HG03045 (cell line): ENCODE data around the gene PLIN5.
"Not testable (repeated sequence)": the region's sequence is repeated elsewhere in the genome, so short reads cannot be mapped to it uniquely, and the experiment has no call there.

ENCODE experiments used
- ATAC-seq: cut with Tn5 transposase; IDR thresholded peaks from one replicate; pipeline ENCODE4 v1.9.1; 2021; ENCODE audit warnings: mild to moderate bottlenecking, moderate library complexity; ENCODE audit not compliant: unreplicated experiment

PLIN5 gene

DNA sequence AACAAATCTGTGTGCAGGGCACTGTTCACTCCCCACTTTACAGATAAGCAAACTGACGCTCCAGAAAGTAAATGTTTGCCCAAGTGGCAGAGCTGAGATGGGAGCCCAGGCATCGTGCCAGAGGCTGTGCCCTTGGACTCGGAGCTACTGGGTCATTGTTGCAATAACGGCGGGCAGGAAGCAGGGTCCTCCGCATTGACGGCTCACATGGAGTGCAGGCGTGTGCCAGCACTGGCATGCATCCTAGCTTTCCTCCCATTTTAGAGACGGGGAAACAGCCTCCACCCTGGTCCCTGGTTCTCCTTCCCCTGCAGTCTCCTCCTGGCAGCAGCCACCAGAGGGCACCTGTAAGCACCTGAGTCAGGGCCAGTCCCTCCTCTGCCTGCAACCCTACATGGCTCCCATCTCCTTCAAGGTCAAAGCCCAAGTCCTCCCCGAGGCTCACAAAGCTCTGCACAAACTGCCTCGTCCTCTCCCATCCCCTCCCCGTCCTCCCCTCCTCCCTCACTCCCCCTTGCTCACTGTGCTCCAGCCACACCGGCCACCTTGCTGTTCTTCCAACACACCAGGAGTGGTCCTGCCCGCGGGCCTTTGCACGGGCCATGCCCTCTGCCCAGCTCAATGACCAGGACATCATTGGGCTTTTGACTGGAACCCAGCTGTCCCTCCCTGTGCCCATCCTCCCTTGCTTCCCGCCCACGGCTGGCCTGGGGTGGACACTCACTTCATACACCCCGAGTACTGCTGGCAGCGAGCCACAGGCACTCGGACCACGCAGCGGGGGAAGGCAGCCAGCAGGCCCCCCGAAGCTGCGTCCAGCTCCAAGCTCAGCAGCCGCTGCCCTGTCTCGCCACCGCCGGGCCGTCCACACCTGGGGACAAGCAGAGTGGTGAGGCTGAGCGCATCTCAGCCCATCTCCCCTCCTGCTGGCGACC is 12.5 kb upstream of the PLIN5 start:
- ATAC-seq, result no peak

DNA sequence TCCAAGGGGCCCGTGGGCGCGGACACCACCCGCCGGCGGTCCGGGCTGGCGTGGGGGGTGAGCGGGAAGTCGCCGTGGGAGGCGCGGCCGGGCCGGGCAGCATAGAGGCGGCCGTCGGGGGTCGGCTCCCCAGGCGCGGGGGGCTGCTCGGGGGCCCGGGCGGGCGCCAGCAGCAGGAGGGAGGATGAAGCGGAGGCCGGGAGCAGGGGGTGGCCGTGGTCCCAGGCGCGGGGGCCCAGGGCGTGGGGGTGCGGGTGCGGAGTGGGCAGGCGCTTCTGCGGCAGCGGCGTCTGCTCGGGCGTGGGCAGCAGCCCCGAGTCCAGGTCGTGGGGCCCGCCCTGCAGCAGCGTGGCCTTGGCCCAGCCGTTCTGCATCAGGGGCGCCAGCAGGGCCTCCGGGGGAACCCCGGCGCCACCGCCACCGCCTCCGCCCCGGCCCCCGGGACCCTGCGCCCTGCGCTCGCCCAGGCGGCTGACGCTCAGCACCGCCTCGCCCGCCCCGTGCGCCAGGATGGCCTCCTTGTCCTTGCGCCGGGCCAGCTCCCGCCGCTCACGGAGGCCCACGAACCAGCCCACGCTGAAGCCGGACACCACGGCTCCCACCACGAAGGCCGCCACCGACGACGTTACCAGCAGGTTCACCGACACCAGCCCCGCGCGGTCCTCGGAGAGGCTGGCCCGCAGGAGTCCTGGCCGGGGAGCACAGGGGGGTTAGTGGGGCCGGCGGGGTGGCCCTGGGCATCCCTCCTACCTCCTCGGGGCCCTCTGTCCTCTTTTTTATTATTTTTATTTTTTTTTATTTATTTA is 9.0 kb upstream of the PLIN5 start:
- ATAC-seq, result no peak

DNA sequence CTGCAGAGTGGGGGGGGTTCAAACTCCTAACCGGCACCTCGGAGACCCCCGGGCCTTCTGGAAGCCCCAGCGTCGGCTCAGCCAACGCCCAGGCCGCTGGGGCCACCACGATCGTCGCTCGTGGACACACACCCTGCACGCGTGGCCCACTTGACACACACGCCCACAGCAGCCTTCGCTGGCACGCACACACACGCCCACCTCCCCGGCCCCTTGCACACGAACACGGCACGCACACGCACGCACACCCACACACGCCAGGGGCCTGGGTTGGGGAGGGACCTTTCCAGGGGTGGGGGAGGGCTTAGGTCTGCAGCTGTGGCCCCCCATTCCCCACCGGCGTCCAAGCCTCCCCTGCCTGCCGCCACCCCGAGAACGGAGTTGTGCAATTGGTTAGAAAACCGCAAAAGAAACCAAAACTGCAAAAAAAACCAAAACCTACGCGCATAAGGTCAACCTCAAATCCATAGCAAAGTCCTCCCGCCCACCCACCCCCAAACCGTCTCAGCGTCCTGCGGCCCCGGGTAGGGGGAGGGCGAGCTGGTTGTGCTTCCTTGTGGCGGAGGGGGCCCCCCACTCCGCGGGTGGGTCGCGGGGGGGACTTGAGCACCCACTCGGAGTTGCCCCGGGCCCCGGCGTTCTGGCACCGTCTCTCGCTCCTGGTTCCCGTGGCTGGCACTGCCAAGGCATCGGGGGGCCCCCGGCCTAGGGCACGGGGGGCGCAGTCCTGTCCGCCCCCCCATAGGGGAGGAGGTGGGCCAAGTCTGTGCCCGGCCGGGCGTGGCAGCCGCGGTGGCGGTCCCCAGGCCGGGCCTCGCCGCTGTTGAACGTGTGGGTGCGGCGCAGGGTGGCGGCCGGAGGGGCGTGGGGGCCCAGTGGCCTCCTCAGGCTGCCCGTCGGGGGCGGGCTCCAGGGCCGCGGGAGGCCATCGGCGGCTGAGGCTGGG is 8.1 kb upstream of the PLIN5 start:
- ATAC-seq, result no peak

- not testable (repeated sequence) for ATAC-seq
These were observed 6.8 kb upstream of the PLIN5 start for GRCh38 chr19:4541806-4542145.

GRCh38 chr19:4541114-4541805 is 6.2 kb upstream of the PLIN5 start:
- ATAC-seq, result no peak

DNA sequence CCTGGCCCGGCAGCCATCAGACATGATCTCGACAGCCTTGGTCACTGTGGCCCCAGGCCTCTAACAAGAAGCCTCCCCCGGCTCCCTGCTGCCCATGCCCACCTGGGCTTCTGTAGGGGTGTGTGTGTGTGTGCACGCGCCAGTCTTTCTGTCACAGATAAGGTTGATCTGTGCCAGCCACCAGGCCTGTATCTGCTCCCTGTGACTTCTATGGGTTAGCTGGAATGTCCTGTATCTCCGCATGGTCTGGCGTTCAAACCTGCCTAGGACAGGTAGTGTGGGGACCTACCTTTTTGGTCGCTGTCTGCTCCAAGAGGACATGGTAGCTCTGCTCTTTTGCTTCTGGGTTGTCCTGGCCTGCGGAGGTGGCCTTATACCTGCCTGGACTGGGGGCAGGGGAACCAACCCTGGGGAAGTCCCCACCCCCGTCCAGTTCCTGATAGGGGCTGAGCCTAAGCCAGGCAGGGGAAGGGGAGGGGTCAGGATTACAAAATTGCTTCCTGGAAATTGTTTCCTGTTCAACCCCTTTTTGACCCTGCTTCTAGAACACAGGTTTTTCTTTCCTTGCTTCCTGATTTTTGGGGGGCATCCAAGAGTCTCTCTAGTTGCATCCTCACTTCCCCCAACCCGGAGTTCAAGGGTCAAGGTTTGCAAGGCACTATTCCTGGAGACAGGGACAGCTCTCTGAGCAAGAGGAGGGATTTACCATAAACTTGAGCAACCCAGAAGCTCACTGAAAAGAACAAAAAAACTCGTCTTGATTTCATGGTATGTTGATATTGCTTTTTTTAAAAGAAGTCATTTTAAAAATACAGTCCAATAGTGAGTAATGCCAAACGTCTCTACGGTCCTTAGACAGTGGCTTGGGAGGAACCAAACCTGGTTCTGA is 4.9 kb upstream of the PLIN5 start, which contains the start of gene LRG1:
Gene LRG1, minus strand, starts transcription at position 344 of the 889 bp plus-strand sequence. Its CDS starts 23 bp downstream, at position 321.
- no peak for ATAC-seq

- ATAC-seq, result no peak
These were observed 4.2 kb upstream of the PLIN5 start for GRCh38 chr19:4539169-4539692.

DNA sequence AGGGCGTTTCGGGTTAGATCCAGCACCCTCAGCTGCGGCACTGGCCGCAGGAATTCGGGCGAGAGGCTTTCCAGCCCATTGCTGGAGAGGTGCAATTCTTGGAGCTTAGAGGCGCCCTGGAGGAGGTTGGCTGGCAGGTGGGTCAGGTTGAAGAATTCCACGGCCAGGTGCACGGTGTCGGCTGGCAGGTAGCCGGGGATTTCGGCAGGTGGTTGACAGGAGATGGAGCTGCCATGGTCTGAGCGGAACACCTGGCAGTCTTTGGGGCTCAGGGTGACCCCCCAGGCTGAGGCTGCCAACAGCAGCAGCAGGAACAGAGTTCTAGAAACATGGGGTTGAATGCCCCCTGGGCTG is 3.6 kb upstream of the PLIN5 start:
- ATAC-seq, result no peak

GRCh38 chr19:4537953-4538600 is 3.1 kb upstream of the PLIN5 start:
- ATAC-seq, result no peak

DNA sequence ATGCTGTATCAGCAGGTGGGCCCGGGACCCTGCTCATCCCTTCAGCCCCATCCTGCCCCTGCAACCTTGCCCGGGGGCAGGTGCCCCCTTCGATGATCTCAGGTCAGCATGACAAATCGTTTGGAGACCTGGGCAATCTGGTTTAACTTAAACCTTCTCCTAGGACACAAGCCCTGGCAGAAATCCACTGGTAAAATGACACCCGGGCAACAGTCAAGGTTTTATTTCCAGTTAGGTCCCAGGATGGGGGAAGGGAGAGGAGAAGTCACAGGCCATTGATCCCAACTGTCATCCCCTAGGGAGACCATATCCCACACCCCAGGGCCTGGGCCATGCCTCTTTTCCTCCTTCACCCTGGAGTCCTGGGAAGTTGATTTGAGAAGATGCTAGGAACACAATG is 1.8 kb upstream of the PLIN5 start:
- no peak for ATAC-seq

DNA sequence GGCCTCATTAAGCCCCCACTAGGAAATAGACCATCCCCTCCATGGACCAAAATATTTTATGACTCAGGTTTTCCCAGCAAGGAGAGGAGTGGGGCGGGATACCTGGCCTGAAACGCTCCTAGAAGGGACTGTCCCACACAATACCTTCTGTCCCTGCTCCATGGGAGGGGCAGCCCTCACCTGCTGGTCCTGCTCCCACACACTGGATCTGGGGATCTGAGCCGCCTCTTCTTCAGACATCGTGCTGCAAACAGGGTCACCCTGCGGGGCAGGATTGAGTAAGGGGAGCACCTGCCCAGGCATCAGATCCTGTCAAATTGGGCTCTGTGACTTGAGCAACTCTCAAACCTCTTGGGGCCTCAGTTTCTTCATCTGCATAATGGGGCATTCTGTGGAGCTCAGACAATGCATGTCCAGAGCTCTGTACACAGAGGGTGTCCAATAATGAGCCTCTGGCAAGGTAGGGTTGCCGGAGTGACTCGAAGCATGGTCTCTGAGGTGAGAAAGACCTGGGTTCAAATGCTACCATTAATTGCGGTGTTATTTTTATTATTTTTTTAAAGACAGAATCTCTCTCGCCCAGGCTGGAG is 1.1 kb downstream of the PLIN5 start:
- ATAC-seq, result no peak

GRCh38 chr19:4533334-4533733 is 1.7 kb downstream of the PLIN5 start:
- ATAC-seq, result no peak

GRCh38 chr19:4531562-4532165 is 3.4 kb downstream of the PLIN5 start:
- no peak for ATAC-seq

GRCh38 chr19:4529924-4530522 is 5.0 kb downstream of the PLIN5 start:
- ATAC-seq, result no peak

- no peak for ATAC-seq
These were observed 6.2 kb downstream of the PLIN5 start for GRCh38 chr19:4528843-4529242.

DNA sequence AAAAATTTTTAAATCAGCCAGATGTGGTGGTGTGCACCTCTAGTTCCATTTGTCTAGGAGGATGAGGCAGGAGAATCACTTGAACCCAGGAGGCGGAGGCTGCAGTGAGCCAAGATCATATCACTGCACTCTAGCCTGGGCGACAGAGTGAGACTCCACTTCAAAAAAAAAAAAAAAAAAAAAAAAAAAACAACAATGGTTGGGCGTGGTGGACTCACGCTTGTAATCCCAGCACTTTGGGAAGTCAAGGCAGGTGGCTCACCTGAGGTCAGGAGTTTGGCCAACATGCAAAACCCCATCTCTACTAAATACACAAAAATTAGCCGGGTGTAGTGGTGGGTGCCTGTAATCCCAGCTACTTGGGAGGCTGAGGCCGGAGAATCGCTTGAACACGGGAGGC is 7.6 kb downstream of the PLIN5 start:
- ATAC-seq, result not testable (repeated sequence)

DNA sequence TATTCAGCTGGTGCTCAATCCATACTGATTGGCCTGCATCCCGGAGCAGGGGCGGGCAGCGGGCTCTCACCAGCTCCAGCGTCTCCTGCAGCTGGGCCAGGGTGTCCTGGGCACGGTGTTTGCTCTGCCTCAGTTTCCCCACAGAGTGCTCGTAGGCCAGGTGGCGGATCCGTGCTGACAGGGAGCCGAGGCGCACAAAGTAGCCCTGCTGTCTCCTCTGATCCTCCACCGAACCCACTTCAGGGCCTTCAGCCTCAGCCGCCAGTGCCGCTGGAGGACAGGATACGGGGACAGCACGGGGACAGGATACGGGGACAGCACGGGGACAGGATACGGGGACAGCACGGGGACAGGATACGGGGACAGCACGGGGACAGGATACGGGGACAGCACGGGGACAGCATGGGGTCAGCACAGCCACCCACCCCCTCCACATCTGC is 9.4 kb downstream of the PLIN5 start:
- ATAC-seq, result no peak
